K562 (cell line): Measurements from ENCODE around the gene CPLX3. TPM values are rescaled to one million over a fixed set of nuclear protein-coding genes. Genes with fewer than 3 reads are reported as not detected.

Experiments used
- ATAC-seq: fragments of 200-7000 bp; cut with Tn5 transposase; 3 replicates; pipeline ENCODE4 v1.9.1; 2020; ENCODE audit warnings: moderate library complexity
- BruUV-seq: library from RNA; stranded (reverse); fragments of 400-500 nt; replicated peaks from 2 replicates; lab custom pipeline; 2021; lab: Mats Ljungman, UMichigan
- CTCF ChIA-PET: fragments of 300-600 bp; formaldehyde crosslinking; extraction: SDS; loops from one replicate; lab custom pipeline; 2021; ENCODE audit warnings: low intra/inter-chr PET ratio; lab: Yijun Ruan, JAX
- POLR2A ChIA-PET: fragments of 300-600, 350-650 bp; sonication (Branson Sonifier 250); formaldehyde crosslinking; extraction: SDS; loops from one replicate; lab custom pipeline; 2021; ENCODE audit warnings: antibody characterized with exemption, inconsistent platforms; lab: Yijun Ruan, JAX
- DNase-seq, 4 experiments: peaks; one replicate each; pipeline versions ENCODE4 v3.0.0 to v3.0.0-alpha.2; 2011 to 2018; ENCODE audit warnings: low spot score in 3 of 4, mixed read lengths in 3 of 4; ENCODE audit errors: extremely low read depth in 1 of 4
- FAIRE-seq: peaks from 2 replicates; lab custom pipeline; 2011; peaks lifted over from hg19 to GRCh38; lab: Jason Lieb, UNC
- H2AFZ ChIP-seq: 2 replicates; pipeline ENCODE4 v1.6.0; 2011; ENCODE audit warnings: low read depth, low read length, control low read depth, inconsistent platforms
- H3K27ac ChIP-seq: fragments of 200-600 bp; 3 replicates; pipeline ENCODE4 v1.8.0; 2011; ENCODE audit warnings: low read depth, mild to moderate bottlenecking, control low read depth, inconsistent platforms, low read length, moderate library complexity, mixed read lengths; ENCODE audit errors: extremely low read depth
- H3K27me3 ChIP-seq, 2 experiments: fragments of 300-600 bp in 1 of 2; 2 replicates in 1 of 2; 3 replicates in 1 of 2; pipeline versions ENCODE4 v1.6.0 to v1.8.0; 2011; ENCODE audit warnings: inconsistent platforms in 2 of 2, low read length in 2 of 2, mild to moderate bottlenecking in 1 of 2, mixed read lengths in 1 of 2, moderate library complexity in 1 of 2; ENCODE audit not compliant: control insufficient read depth in 2 of 2, insufficient read depth in 2 of 2
- H3K36me3 ChIP-seq: fragments of 300-600 bp; 3 replicates; pipeline ENCODE4 v1.8.0; 2011; ENCODE audit warnings: mild to moderate bottlenecking, low read length, inconsistent platforms; ENCODE audit not compliant: control insufficient read depth, insufficient read depth
- H3K4me1 ChIP-seq, 2 experiments: fragments of 200-600 bp in 1 of 2; replicated peaks in 1 of 2; 2 replicates in 1 of 2; 3 replicates in 1 of 2; pipeline versions ENCODE4 v1.5.1 to v1.8.0; 2011; ENCODE audit warnings: inconsistent platforms in 2 of 2, low read length in 2 of 2, mild to moderate bottlenecking in 1 of 2, mixed read lengths in 1 of 2, moderate library complexity in 1 of 2; ENCODE audit not compliant: control insufficient read depth in 2 of 2, insufficient read depth in 2 of 2
- H3K4me2 ChIP-seq: 2 replicates; pipeline ENCODE4 v1.6.1; 2011; ENCODE audit warnings: low read length, control low read depth, inconsistent platforms, mixed read lengths; ENCODE audit not compliant: insufficient read depth
- H3K4me3 ChIP-seq: fragments of 200-600 bp; sonication (generic), shearing (Covaris generic); 2 replicates; pipeline ENCODE4 v1.5.1; 2016; ENCODE audit warnings: control low read depth, inconsistent platforms
- H3K79me2 ChIP-seq: fragments of 200-600 bp; 3 replicates; pipeline ENCODE4 v1.8.0; 2011; ENCODE audit warnings: low read length, inconsistent platforms; ENCODE audit not compliant: control insufficient read depth, insufficient read depth
- H3K9ac ChIP-seq, 2 experiments: 2 replicates each; pipeline versions ENCODE4 v1.6.0 to v1.6.1; 2011; ENCODE audit warnings: low read depth in 2 of 2, low read length in 2 of 2, control low read depth in 1 of 2, inconsistent platforms in 1 of 2, mild to moderate bottlenecking in 1 of 2, mixed read lengths in 1 of 2; ENCODE audit not compliant: insufficient read depth in 1 of 2
- H3K9me1 ChIP-seq: one replicate; pipeline ENCODE4 v1.6.0; 2011; ENCODE audit warnings: inconsistent platforms, mild to moderate bottlenecking, low read length, moderate library complexity; ENCODE audit not compliant: control insufficient read depth, insufficient read depth
- H3K9me3 ChIP-seq: replicated peaks from 2 replicates; pipeline ENCODE4 v1.5.1; 2011; ENCODE audit warnings: low read depth, low read length, inconsistent platforms; ENCODE audit not compliant: control insufficient read depth, insufficient read depth
- H4K20me1 ChIP-seq: replicated peaks from 2 replicates; pipeline ENCODE4 v1.6.1; 2011; ENCODE audit warnings: low read length, inconsistent platforms, mixed read lengths; ENCODE audit not compliant: control insufficient read depth, insufficient read depth
- EP300 ChIP-seq: IDR thresholded peaks from 2 replicates; pipeline ENCODE4 v1.6.1; 2012; ENCODE audit warnings: low read length, improper control_type of control experiment
- MCM5 ChIP-seq: fragments of 450-650 bp; IDR thresholded peaks from 2 replicates; pipeline ENCODE4 v1.6.1; 2016; ENCODE audit warnings: low read depth
- NCOA2 ChIP-seq, 2 experiments: fragments of 450-650 bp; IDR thresholded peaks; 2 replicates each; pipeline ENCODE4 v1.6.1; 2018; ENCODE audit warnings: mild to moderate bottlenecking in 2 of 2, moderate library complexity in 1 of 2; ENCODE audit not compliant: partially characterized antibody in 2 of 2
- NFRKB ChIP-seq: fragments of 450-650 bp; IDR thresholded peaks from 2 replicates; pipeline ENCODE4 v1.6.1; 2016; ENCODE audit warnings: low read depth
- PHF20 ChIP-seq: fragments of 450-650 bp; IDR thresholded peaks from 2 replicates; pipeline ENCODE4 v1.6.1; 2018; ENCODE audit not compliant: partially characterized antibody
- TRIM28 ChIP-seq: fragments of 450-650 bp; IDR thresholded peaks from 2 replicates; pipeline ENCODE4 v1.6.1; 2017
- ZNF324 ChIP-seq: fragments of 250-450 bp; sonication (Bioruptor Pico); IDR thresholded peaks from 2 replicates; pipeline ENCODE4 v1.4.0; 2020; ENCODE audit warnings: mild to moderate bottlenecking
- WGBS: fragments of 100-300 bp; shearing (Covaris generic); methylation state at CpG from one replicate; pipeline ENCODE4 v1.1.6; 2016; ENCODE audit warnings: low coverage, mixed read lengths; ENCODE audit not compliant: insufficient coverage; ENCODE audit errors: missing lambda C conversion rate; 5-methylcytosine and 5-hydroxymethylcytosine counted together
- in situ Hi-C: fragments of 300-500 bp; cut with MboI; formaldehyde crosslinking; loops from 4 replicates; pipeline ENCODE4 v1.15.0; 2018; ENCODE audit warnings: inconsistent platforms, mixed read lengths
- intact Hi-C: fragments of 100-400 bp; cut with micrococcal nuclease; formaldehyde crosslinking; loops from 2 replicates; pipeline ENCODE4 v1.14.2; 2022
- polyA plus RNA-seq, 8 experiments: library from polyadenylated mRNA; depleted of rRNA in 4 of 8; stranded (reverse) in 5 of 8; unstranded in 3 of 8; fragments of >200 nt; fragmentation: Nextera tagmentation in 2 of 8; fragmentation: Illumina TruSeq in 1 of 8; extraction: Ambion mirVana in 2 of 8; extraction: Trizol in 1 of 8; gene quantifications; 2 replicates each; pipeline versions ENCODE4 v1.2.1 to v1.2.3, GENCODE V29; 2011 to 2014; ENCODE audit warnings: inconsistent platforms in 1 of 8, missing spikeins in 1 of 8
- total RNA-seq, 7 experiments: library from RNA; depleted of rRNA in 6 of 7; stranded (reverse); fragments of >200 nt in 6 of 7; fragmentation: Illumina TruSeq in 2 of 7; extraction: Trizol in 2 of 7; gene quantifications; 2 replicates each; pipeline versions ENCODE4 v1.2.1 to v1.2.3, GENCODE V29; 2011 to 2021; ENCODE audit warnings: low replicate concordance in 1 of 7
- TF ChIP-seq, protein P1 (sequence below): fragments of 250-450 bp; sonication (Bioruptor Pico); IDR thresholded peaks from 2 replicates; pipeline ENCODE4 v1.5.0; 2020; ENCODE audit warnings: mild to moderate bottlenecking, borderline replicate concordance
- TF ChIP-seq, protein P2 (sequence below): sonication (generic); formaldehyde crosslinking; IDR thresholded peaks from 2 replicates; pipeline ENCODE4 v1.8.0; 2023; ENCODE audit warnings: mild to moderate bottlenecking, missing genetic modification reagents

CPLX3 gene
- total and polyA plus RNA-seq, 9 of the 15 experiments (the other 6 are each of a cell fraction or from before 2014, with no cell fraction given): not detected

DNA sequence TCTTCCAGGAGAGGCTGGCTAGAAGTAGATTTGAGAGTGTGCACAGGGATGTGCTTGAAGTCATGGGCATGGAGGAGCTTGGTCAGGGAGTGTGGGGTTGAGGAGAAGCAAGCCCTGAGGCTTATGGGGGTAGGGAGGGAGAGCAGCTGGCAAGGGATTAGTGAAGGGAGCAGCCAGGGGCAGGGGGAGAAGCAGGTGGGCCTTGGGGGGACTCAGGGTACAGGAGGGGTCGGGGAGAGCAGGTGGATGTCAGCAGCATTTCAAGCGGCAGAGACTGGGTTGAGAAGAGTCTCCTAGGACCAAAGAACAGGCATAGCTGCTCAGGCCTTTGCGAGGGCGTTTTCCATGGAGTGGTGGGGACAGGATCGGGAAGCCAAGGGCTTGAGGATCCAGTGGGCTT is 17.2 kb upstream of the CPLX3 start (continued):
- TF ChIP-seq, protein P1, sequence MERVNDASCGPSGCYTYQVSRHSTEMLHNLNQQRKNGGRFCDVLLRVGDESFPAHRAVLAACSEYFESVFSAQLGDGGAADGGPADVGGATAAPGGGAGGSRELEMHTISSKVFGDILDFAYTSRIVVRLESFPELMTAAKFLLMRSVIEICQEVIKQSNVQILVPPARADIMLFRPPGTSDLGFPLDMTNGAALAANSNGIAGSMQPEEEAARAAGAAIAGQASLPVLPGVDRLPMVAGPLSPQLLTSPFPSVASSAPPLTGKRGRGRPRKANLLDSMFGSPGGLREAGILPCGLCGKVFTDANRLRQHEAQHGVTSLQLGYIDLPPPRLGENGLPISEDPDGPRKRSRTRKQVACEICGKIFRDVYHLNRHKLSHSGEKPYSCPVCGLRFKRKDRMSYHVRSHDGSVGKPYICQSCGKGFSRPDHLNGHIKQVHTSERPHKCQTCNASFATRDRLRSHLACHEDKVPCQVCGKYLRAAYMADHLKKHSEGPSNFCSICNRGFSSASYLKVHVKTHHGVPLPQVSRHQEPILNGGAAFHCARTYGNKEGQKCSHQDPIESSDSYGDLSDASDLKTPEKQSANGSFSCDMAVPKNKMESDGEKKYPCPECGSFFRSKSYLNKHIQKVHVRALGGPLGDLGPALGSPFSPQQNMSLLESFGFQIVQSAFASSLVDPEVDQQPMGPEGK: no peak
- TF ChIP-seq NFRKB: no peak

DNA sequence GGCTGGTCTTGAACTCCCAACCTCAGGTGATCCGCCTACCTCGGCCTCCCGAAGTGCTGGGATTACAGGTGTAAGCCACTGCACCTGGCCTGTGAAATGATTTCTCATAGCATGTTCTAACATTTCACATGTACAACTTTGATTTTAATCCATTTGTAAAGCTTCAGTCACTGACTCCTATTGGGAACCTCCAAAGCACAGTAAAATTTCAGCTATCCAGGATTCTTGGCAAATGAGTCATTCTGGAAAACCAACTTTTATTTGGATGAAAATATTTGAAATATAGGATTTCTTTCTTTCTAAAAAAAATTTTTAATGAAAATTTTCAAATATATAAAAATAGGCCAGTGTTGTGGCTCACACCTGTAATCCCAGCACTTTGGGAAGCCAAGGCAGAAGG is 16.5 kb upstream of the CPLX3 start:
- 0% methylated on average over 3 of the region's 3 CpGs for WGBS
- Histone ChIP-seq H3K4me3 (no peak overlapping the region), H3K79me2 (no peaks in the 10 kb centered on the region), H2AFZ (no peak overlapping the region), H3K27ac (no peak overlapping the region), H3K9me3 (no peaks in the 10 kb centered on the region), H3K4me2 (no peak overlapping the region), H4K20me1 (no peaks in the 10 kb centered on the region; the same call in 1 of the 2 replicates), H3K27me3 (peaks cover 0 to 21% of the 10 kb centered on the region in 2 experiments; a peak in 2 of 5 replicates), H3K4me1 (peaks cover 0 to 7% of the 10 kb centered on the region in 2 experiments; a peak in 2 of 5 replicates), H3K9ac (no peak overlapping the region), H3K36me3 (no peaks in the 10 kb centered on the region), H3K9me1 (no peaks in the 10 kb centered on the region)
- no peak for DNase-seq
- ChIA-PET POLR2A (interaction anchor here (0.6 to 1.7 kb wide), 5 partner anchors 9 to 50 kb away, joined by 3 to 8 read pairs (median 4); no protein-coding TSS in a partner anchor), CTCF (no interaction called here)
- intact Hi-C loops (no loop called here), in situ Hi-C loops (no loop called here)
- ATAC-seq: no peak
- no peak for FAIRE-seq
- TF ChIP-seq TRIM28: no peak
- no peak for TF ChIP-seq PHF20
- no peak for TF ChIP-seq EP300
- TF ChIP-seq NCOA2 (IDR thresholded peaks at IDR 0.05; ENCODE audit: partially characterized antibody in 2 of 2): no peak
- no peak for TF ChIP-seq MCM5
- TF ChIP-seq, protein P2, sequence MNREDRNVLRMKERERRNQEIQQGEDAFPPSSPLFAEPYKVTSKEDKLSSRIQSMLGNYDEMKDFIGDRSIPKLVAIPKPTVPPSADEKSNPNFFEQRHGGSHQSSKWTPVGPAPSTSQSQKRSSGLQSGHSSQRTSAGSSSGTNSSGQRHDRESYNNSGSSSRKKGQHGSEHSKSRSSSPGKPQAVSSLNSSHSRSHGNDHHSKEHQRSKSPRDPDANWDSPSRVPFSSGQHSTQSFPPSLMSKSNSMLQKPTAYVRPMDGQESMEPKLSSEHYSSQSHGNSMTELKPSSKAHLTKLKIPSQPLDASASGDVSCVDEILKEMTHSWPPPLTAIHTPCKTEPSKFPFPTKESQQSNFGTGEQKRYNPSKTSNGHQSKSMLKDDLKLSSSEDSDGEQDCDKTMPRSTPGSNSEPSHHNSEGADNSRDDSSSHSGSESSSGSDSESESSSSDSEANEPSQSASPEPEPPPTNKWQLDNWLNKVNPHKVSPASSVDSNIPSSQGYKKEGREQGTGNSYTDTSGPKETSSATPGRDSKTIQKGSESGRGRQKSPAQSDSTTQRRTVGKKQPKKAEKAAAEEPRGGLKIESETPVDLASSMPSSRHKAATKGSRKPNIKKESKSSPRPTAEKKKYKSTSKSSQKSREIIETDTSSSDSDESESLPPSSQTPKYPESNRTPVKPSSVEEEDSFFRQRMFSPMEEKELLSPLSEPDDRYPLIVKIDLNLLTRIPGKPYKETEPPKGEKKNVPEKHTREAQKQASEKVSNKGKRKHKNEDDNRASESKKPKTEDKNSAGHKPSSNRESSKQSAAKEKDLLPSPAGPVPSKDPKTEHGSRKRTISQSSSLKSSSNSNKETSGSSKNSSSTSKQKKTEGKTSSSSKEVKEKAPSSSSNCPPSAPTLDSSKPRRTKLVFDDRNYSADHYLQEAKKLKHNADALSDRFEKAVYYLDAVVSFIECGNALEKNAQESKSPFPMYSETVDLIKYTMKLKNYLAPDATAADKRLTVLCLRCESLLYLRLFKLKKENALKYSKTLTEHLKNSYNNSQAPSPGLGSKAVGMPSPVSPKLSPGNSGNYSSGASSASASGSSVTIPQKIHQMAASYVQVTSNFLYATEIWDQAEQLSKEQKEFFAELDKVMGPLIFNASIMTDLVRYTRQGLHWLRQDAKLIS (CRISPR knock-in tag): no peak
- no peak for TF ChIP-seq ZNF324
- no TSS peak for BruUV-seq
